Tibial nerve (tissue), 4 donors: ENCODE data around the gene CAMTA1.

Experiments used
- CTCF ChIP-seq, 5 experiments: fragments of 200-600 bp in 3 of 5; fragments of 450-650 bp in 2 of 5; sonication (generic) in 3 of 5; IDR thresholded peaks; one replicate each; pipeline ENCODE4 v1.5.1; 2016 to 2019; ENCODE audit warnings: antibody characterized with exemption in 5 of 5, mild to moderate bottlenecking in 3 of 5, moderate library complexity in 2 of 5
- EP300 ChIP-seq, 2 donors: sonication (generic); formaldehyde crosslinking; IDR thresholded peaks; one replicate each; pipeline ENCODE4 v1.6.1; 2017; ENCODE audit warnings: antibody characterized with exemption in 2 of 2, mild to moderate bottlenecking in 1 of 2
- POLR2A ChIP-seq, 2 donors: fragments of 450-650 bp; IDR thresholded peaks; one replicate each; pipeline ENCODE4 v1.6.1; 2017; ENCODE audit warnings: antibody characterized with exemption in 2 of 2, mild to moderate bottlenecking in 2 of 2, moderate library complexity in 2 of 2

GRCh38 chr1:7043191-7043549, 257.9 kb downstream of the CAMTA1 start:
- no peak for TF ChIP-seq CTCF (IDR thresholded peaks at IDR 0.05)
- no peak for TF ChIP-seq EP300 (IDR thresholded peaks at IDR 0.05)
- no peak for TF ChIP-seq POLR2A (IDR thresholded peaks at IDR 0.05)
